ENCODE data around the gene SP2. TPM values are rescaled to one million over a fixed set of nuclear protein-coding genes. Genes with fewer than 3 reads are reported as not detected.

Gene SP2
- total RNA-seq, 1 experiment from 2014 or later: 22.2 TPM

- POLR2A ChIA-PET: interaction anchor here (0.6 to 3.1 kb wide), 4 partner anchors 11 to 307 kb away, joined by 3 to 15 read pairs (median 4); partner anchors contain the start of genes CDK5RAP3 and PNPO
- Histone ChIP-seq H3K27ac (ENCODE audit: low read depth, low read length) (peak within 1 kb of the TSS; percentile 34; the same call in 1 of the 2 replicates), H3K4me2 (ENCODE audit: low read length) (peak within 1 kb of the TSS; percentile 71), H3K4me1 (ENCODE audit: control insufficient read depth in 1 of 2, insufficient read depth in 2 of 2, low read length in 2 of 2) (peaks cover 41 to 60% of the 10 kb centered on the region in 2 experiments), H3K9ac (ENCODE audit: low read length) (peak within 1 kb of the TSS; percentile 34), H3K79me2 (ENCODE audit: insufficient read depth, low read length) (no peaks in the 10 kb centered on the region), H2AFZ (ENCODE audit: low read depth, low read length, poor library complexity, severe bottlenecking) (no peak within 1 kb of the TSS), H3K9me3 (ENCODE audit: control insufficient read depth in 1 of 2, insufficient read depth in 1 of 2, low read depth in 1 of 2, low read length in 2 of 2) (no peaks in the 10 kb centered on the region), H4K20me1 (ENCODE audit: insufficient read depth) (no peaks in the 10 kb centered on the region), H3K27me3 (ENCODE audit: insufficient read depth, low read length) (no peaks in the 10 kb centered on the region), H3K36me3 (ENCODE audit: control insufficient read depth in 1 of 2, insufficient read depth in 2 of 2, low read length in 2 of 2) (no peaks in the 10 kb centered on the region), H3K4me3 (replicated peaks in 1 of 2; ENCODE audit: low read depth in 1 of 2, low read length in 2 of 2) (peak within 1 kb of the TSS in 1 of 2 experiments; percentile 23; a peak in 1 of 4 replicates), H3K9me2 (ENCODE audit: insufficient read depth) (no peaks in the 10 kb centered on the region)
- peak; percentile 44 for ATAC-seq
- peak; percentile 58 for TF ChIP-seq SP1 (IDR thresholded peaks at IDR 0.05; ENCODE audit: low read depth)
- no peak for TF ChIP-seq RAD21 (IDR thresholded peaks at IDR 0.05; ENCODE audit: low read depth)
- RAD21 ChIA-PET (ENCODE audit: low non-redundant PET in 1 of 2, low total read pairs in 2 of 2, uncharacterized antibody in 2 of 2, unreplicated experiment in 2 of 2): interaction anchor here in 1 of 2 experiments (0.9 kb wide), 1 partner anchor 11 kb away, joined by 3 read pairs; no protein-coding TSS in a partner anchor
- no peak for DNase-seq (ENCODE audit: low read depth, low spot score)
- intact Hi-C loops (cut with micrococcal nuclease): no loop called here
- CTCF ChIA-PET: interaction anchor here (0.9 to 4.2 kb wide), 8 partner anchors 9 to 60 kb away, joined by 4 to 32 read pairs (median 10); partner anchors contain the start of gene CDK5RAP3
- BruUV-seq (replicated peaks): no TSS peak
Observed at GRCh38 chr17:47957591-47958490, 61.8 kb downstream of the SP2 start, which contains the start of gene PRR15L. Gene PRR15L (minus strand): TSS chr17:47957883. CDS start chr17:47953234, 4,649 bp downstream.

GRCh38 chr17:47959825-47960655 is 64.0 kb downstream of the SP2 start:
- Histone ChIP-seq H2AFZ (ENCODE audit: low read depth, low read length, poor library complexity, severe bottlenecking) (no peak overlapping the region), H3K27me3 (ENCODE audit: insufficient read depth, low read length) (no peaks in the 10 kb centered on the region), H3K9ac (ENCODE audit: low read length) (no peak overlapping the region), H3K36me3 (ENCODE audit: control insufficient read depth in 1 of 2, insufficient read depth in 2 of 2, low read length in 2 of 2) (no peaks in the 10 kb centered on the region), H3K9me2 (ENCODE audit: insufficient read depth) (no peaks in the 10 kb centered on the region), H3K79me2 (ENCODE audit: insufficient read depth, low read length) (no peaks in the 10 kb centered on the region), H3K4me2 (ENCODE audit: low read length) (no peak overlapping the region), H4K20me1 (ENCODE audit: insufficient read depth) (no peaks in the 10 kb centered on the region), H3K9me3 (ENCODE audit: control insufficient read depth in 1 of 2, insufficient read depth in 1 of 2, low read depth in 1 of 2, low read length in 2 of 2) (no peaks in the 10 kb centered on the region), H3K4me3 (replicated peaks in 1 of 2; ENCODE audit: low read depth in 1 of 2, low read length in 2 of 2) (no peak overlapping the region), H3K4me1 (ENCODE audit: control insufficient read depth in 1 of 2, insufficient read depth in 2 of 2, low read length in 2 of 2) (peaks cover 38 to 47% of the 10 kb centered on the region in 2 experiments), H3K27ac (ENCODE audit: low read depth, low read length) (no peak overlapping the region)
- ChIA-PET RAD21 (ENCODE audit: low non-redundant PET in 1 of 2, low total read pairs in 2 of 2, uncharacterized antibody in 2 of 2, unreplicated experiment in 2 of 2) (no interaction called here), POLR2A (interaction anchor here (1.2 to 1.3 kb wide), 2 partner anchors 11 to 24 kb away, joined by 3 read pairs; partner anchors contain the start of gene CDK5RAP3), CTCF (interaction anchor here (1.5 to 2.7 kb wide), 4 partner anchors 11 to 19 kb away, joined by 4 to 12 read pairs (median 11); partner anchors contain the start of genes CDK5RAP3 and PNPO)
- no TSS peak for BruUV-seq (replicated peaks)
- no peak for ATAC-seq
- intact Hi-C loops (cut with micrococcal nuclease): no loop called here
- DNase-seq (ENCODE audit: low read depth, low spot score): no peak
- TF ChIP-seq POLR2A (IDR thresholded peaks at IDR 0.05; ENCODE audit: borderline replicate concordance, extremely low read depth, insufficient read depth, insufficient read length) (no peak), SP1 (IDR thresholded peaks at IDR 0.05; ENCODE audit: low read depth) (no peak), CEBPB (IDR thresholded peaks at IDR 0.05; ENCODE audit: low read depth) (no peak), MAX (IDR thresholded peaks at IDR 0.05) (no peak), ATF3 (IDR thresholded peaks at IDR 0.05) (no peak), CBX3 (IDR thresholded peaks at IDR 0.05; ENCODE audit: low read depth) (no peak), EGR1 (IDR thresholded peaks at IDR 0.05; ENCODE audit: low read depth) (no peak), YY1 (IDR thresholded peaks at IDR 0.05; ENCODE audit: extremely low read depth, insufficient replicate concordance, low read depth, low read length) (no peak), REST (IDR thresholded peaks at IDR 0.05; ENCODE audit: low read depth) (no peak)
